ENCODE results near the gene APP.

The APP gene

DNA sequence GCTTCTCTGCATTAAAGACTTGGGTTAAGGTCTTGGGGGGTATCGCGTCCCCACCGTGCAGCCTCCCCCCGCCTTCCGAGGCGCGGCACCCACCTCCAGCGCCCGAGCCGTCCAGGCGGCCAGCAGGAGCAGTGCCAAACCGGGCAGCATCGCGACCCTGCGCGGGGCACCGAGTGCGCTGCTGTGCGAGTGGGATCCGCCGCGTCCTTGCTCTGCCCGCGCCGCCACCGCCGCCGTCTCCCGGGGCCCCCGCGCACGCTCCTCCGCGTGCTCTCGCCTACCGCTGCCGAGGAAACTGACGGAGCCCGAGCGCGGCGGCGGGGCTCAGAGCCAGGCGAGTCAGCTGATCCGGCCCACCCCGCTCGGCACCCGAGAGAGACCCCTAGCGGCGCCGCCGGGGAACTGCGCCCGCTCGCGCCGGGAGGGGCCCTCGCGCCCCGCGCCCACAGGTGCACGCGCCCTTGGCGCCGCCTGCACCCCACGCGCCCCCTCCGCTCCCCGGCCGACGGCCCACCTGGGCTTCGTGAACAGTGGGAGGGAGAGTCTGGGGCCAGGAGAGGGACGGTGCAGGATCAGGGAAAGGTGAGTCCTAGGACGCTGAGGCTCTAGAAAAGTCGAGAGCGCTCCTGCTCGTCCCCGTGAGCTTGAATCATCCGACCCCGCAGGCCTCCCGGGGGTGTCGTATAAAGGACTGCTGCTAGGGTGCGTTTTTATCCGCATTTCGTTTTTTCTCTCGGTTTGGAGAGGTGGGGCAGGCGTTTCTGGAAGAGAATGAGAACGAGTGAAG, at the start of gene APP:
Gene APP, minus strand, starts transcription at position 300 of the 787 bp plus-strand sequence. Its CDS starts 150 bp downstream, at position 150.
- peak; percentile 84 to 92 for DNase-seq

DNA sequence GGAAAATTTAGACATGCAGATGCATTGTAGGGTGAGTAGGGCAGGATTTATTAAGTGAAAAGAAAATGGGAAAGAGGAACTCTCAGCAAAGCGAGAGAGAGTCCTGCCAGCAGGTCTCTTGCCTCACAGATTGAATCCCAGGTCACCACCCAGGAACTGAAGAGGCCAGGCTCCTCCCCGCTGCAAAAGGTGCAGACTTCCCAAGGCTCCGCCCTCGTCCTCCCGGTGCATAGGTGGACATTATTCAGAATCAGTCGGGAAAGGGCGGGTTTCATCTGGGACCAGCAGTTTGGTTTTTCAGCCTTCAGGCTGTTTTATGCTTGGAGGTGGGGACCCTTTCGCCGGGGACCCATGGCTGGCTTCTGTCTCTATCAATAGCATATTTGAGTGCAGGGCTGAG, 41.6 kb upstream of the APP start:
- no peak for DNase-seq

- no peak for DNase-seq
Observed at GRCh38 chr21:26210614-26211013, 40.0 kb upstream of the APP start.

GRCh38 chr21:26207021-26207420, 36.5 kb upstream of the APP start:
- no peak for DNase-seq

DNA sequence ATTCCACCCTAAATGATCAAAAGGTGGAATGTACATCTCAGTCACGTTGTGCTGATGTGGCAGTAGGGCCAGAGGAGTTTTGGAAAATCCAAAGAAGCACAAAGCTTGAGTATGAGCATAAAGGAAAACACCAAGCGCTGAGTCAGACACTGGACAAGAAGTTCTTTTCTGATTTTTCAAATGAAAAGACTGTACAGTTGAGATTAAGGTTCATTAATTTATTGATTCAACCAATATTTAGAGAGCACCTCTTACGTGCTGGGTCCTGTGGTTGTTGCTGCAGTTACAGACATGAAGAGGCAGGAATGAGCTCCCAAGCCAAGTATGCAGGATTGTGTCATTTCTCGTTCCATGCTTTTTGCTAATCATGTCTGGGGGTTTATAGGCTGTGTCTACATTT, 28.9 kb upstream of the APP start:
- no peak for DNase-seq

GRCh38 chr21:26195708-26196107, 25.1 kb upstream of the APP start:
- DNase-seq: no peak

GRCh38 chr21:26194811-26195251, 24.3 kb upstream of the APP start:
- no peak for DNase-seq

- no peak for DNase-seq
Observed at GRCh38 chr21:26194326-26194725, 23.8 kb upstream of the APP start.

DNA sequence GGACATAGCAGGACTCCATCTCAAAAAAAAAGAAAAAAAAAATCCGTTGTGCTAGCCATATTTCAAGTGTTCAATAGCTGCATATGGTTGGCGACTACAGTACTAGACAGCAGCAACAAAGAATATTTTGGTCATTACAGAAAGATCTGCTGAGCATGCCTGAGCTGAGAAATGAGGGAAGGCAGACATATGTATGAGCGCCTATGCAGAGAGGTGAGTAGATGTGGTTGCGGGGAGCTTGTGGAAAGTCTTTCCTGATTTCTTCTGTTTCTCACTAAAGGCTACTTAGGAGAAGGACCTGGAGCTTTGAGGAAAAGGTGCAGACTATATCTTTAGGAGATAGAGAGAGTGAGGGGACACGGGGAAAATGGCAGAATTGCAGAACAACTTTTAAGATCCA, 21.0 kb upstream of the APP start:
- no peak for DNase-seq

- no peak for DNase-seq
Observed at GRCh38 chr21:26188422-26188821, 17.9 kb upstream of the APP start.

DNA sequence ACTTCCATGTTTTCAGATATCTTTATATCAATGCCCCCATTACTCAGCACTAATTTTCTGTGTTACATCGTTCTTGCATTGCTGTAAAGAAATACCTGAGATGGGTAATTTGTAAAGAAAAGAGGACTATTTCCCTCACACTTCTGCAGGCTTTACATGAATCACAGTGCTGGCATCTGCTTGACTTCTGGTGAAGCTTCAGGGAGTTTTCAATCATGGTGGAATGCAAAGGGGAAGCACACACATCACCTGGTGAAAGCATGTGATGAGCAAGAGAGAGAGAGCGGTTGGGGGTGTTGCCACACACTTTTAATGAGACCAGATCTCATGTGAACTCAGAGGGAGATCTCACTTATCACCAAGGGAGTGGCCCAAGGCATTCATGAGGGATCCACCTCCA, 14.9 kb upstream of the APP start:
- no peak for DNase-seq

DNA sequence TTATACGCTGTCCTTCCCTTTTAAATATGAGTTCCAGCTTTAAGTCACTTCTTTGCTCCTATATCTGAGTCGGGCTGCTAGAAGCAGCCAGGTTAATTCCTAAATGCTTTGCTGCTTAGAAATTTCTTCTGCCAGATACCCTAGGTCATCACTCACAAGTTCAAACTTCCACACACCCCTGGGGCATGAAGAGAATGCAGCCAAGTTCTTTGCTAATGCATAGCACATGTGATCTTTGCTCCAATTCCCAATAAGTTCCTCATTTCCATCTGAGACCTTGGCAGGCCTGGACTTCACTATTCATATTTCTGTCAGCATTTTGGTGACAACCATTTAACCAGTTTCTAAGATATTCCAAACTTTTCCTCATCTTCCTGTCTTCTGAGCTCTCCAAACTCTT, 14.5 kb upstream of the APP start:
- DNase-seq: no peak

GRCh38 chr21:26179501-26179900, 8.9 kb upstream of the APP start:
- DNase-seq: no peak

DNA sequence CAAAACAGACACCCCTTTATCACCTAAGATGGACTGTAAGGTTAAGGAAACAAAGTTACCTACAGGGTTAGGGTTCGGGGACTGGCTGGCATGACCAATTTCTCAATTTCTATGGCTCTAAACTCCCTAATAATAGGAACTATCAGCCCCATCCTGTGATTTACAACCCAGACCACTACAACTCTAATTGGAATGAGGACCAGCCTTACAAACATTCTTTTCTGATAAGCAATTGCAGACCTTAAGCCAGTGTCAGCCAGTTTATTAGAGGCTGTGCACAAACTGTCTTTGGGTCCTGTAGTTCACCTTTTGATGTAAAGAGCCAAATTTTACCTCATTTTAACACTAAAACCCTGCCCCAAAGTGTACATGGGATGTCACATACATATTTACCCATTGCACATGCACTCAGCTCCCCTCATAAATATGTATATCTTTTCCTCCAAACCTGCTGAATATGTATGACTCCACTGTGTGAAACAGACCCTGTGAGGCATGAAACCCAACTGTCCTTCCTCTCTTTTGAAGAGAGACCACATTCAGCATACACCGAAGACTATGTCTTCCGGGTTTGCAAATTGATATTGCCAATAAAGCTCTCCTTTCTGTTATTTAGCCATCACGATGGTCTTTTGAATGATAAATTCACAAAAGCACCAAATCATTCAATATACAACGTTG, 7.3 kb upstream of the APP start:
- DNase-seq: no peak

GRCh38 chr21:26177187-26177586, 6.6 kb upstream of the APP start:
- no peak for DNase-seq

GRCh38 chr21:26171258-26172100, 909 bp upstream of the APP start:
- DNase-seq: no peak

DNA sequence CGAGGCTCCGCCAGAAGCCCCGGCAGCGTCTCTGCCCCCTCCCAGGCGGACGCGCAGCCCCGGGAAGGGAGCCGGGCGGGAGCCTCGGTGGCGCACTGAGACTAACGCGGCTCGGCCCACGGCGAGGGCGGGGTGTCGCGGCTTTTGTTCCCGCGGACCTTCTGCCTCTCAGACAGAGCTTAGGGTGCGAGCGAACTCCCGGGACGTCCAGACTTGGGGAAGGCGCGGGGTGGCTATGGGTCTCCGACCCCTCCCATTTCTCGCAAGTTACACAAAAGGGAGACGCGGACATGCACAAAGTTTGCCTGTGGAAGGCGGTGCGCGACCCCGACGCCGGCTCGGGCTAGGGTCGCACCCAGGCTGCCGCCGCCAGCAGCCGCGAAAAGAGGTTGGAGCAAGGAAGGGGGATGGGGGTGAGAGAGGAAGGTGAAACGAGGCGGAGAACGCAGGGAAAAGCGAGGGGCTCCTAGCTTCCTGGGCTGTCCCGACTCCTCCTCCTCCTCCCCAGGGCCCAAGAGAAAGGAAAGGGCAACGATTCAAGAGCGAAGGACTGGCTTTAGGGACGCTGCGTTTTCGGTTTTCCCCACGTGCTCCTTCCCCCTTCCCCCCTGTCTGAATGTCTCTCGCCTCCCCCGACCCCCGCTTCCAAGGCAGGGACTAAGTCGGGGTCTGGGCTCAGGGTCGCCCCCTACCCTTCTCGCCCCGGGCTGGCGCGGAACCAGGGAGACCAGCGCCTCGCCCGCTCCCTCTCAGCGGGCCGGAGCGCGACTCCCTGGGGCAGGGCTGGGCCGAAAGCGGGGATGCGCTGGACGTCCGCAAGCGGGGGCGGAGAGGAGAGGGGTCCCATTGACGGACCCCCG, 729 bp downstream of the APP start:
- peak; percentile 36 to 49 for DNase-seq

DNA sequence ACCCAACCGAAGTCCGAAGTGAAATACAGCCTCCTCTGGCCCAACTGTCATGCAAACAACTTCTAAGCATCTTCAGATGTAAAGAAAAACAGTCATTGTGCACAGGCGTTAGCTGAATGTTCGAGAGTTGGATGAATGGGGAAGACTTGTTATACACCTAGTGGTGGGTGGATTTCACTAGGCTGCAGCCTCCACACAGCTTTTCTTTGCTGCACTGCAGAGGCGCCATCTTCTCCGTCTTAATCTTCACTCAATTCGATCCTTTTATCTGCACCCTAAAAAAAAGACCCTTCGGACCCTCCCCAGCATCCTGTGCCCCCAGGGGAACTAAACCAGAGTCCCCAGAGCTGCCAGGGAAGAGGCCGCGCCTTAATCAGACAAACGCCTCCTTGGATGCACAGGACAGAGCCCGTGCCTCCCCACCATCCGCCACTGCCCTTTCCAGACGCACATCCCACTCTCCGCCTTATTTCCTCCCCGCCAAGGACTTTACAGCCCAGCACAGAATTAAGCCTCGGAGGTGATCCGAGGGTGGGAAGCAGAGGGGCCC, 1.4 kb downstream of the APP start:
- DNase-seq: peak; percentile 5 to 11

DNA sequence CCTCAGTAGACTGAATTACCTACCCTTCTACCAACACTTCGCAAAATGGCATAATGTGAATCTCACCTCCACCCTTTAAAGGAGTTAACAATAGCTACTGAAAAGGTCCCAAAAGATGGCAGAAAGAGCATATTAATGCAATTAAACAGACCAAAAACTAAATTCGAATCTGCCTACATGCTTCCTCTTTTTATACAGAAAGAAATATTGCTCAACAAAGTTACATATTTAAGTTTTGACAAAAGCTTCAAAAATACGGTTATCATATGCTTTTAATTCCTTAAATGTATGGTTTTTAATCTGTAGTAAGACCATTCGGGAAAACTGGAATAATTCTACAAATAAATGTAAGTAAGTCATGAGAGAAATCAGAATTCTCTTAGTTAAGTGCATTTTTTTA, 2.2 kb downstream of the APP start:
- no peak for DNase-seq

- DNase-seq: no peak
Observed at GRCh38 chr21:26167593-26167992, 3.0 kb downstream of the APP start.

DNA sequence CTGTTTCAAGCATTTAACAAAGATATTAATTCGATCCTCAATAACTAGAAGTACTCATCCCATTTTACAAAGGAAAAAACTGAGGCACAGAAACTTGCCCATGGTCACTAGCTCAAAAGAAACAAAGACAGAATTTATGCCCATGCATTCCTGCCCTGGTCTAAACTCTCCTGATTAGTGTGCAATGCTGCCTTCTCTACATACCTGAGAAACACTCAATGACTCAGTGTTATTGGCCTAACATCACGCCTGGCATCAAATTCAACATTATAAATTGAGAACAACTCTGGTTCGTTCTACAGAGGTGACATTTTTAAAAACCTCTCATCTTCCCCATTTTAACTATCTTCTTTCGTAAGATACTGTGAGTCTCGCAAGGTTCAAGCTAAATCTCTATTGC, 5.2 kb downstream of the APP start:
- no peak for DNase-seq

GRCh38 chr21:26164311-26164710, 6.3 kb downstream of the APP start:
- no peak for DNase-seq
